Breast epithelium (tissue), 3 donors: ENCODE measurements around the gene CERS1.

ENCODE experiments used
- POLR2AphosphoS5 ChIP-seq, 3 donors: sonication (generic); formaldehyde crosslinking; IDR thresholded peaks; one replicate each; pipeline ENCODE4 v1.6.1; 2017; ENCODE audit warnings: antibody characterized with exemption in 3 of 3
- TF ChIP-seq, protein P1 (sequence below), 3 donors: fragments of 450-650 bp; IDR thresholded peaks; one replicate each; pipeline ENCODE4 v1.5.1; 2016 to 2017; ENCODE audit warnings: antibody characterized with exemption in 3 of 3, mild to moderate bottlenecking in 3 of 3, moderate library complexity in 3 of 3

DNA sequence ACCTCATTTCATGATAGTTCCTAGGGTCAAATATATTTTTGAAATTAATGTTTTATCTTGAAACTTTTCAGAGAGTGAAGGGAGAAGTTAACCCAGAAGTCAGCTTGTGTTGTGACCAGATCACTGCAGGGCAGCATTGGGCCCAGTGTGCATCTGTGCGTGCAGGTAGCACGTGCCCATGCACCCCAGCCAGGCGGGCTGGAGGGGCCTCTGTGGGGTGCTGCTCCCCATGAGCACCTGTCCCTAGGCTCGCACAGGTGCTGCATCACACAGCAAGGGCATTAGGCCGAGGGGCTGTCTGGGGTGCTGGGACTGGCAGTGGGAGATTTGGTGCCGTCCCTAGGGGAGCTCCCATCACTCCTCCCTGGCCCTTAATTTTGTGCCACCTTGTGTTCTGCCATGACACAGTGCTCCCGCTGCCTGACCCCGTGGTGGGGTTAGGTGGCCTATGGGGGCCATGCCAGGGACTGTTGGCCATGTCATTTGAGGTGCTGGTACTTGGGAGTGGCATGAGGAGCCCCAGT, 51.1 kb downstream of the CERS1 start:
- TF ChIP-seq, protein P1, sequence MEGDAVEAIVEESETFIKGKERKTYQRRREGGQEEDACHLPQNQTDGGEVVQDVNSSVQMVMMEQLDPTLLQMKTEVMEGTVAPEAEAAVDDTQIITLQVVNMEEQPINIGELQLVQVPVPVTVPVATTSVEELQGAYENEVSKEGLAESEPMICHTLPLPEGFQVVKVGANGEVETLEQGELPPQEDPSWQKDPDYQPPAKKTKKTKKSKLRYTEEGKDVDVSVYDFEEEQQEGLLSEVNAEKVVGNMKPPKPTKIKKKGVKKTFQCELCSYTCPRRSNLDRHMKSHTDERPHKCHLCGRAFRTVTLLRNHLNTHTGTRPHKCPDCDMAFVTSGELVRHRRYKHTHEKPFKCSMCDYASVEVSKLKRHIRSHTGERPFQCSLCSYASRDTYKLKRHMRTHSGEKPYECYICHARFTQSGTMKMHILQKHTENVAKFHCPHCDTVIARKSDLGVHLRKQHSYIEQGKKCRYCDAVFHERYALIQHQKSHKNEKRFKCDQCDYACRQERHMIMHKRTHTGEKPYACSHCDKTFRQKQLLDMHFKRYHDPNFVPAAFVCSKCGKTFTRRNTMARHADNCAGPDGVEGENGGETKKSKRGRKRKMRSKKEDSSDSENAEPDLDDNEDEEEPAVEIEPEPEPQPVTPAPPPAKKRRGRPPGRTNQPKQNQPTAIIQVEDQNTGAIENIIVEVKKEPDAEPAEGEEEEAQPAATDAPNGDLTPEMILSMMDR (IDR thresholded peaks at IDR 0.05): no peak
- no peak for TF ChIP-seq POLR2AphosphoS5 (IDR thresholded peaks at IDR 0.05)
